Hematopoietic multipotent progenitor cell treated with erythropoietin and hydrocortisone succinate and interleukin-3 and kit ligand, for 8 days (in vitro differentiated cells): ENCODE results near the gene RNF13.
"Not testable (repeated sequence)": the region's sequence is repeated elsewhere in the genome, so short reads cannot be mapped to it uniquely, and the experiment has no call there.

Experiments
- DNase-seq: peaks from one replicate; pipeline ENCODE4 v3.0.0-alpha.2; 2015

RNF13 gene

GRCh38 chr3:149844091-149844490 is 31.1 kb downstream of the RNF13 start:
- DNase-seq: no peak

- no peak for DNase-seq
Observed at GRCh38 chr3:149845570-149846244, 32.7 kb downstream of the RNF13 start.

DNA sequence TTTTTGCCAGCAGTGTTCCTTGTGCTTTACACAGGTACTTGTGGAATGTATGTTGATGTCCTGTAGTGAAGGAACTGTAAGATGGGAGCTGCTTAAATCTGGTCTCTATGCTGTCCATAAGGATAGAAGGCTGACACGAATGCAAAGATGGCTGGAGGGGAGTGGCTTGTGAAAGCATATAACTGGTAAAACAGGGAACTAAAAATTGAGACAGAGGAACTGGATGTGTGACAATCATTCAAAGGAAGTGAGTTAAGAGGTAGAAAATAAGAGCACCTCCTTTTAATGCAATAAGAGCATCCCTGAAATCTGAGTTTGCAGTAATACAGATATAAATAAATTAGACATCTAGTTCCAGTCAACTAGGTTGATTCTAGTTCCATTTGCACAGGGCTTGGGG is 35.2 kb downstream of the RNF13 start:
- no peak for DNase-seq

- DNase-seq: no peak
Observed at GRCh38 chr3:149848688-149849087, 35.7 kb downstream of the RNF13 start.

GRCh38 chr3:149850787-149851584 is 38.0 kb downstream of the RNF13 start:
- peak; percentile 74 for DNase-seq

GRCh38 chr3:149858911-149859310 is 45.9 kb downstream of the RNF13 start:
- DNase-seq: no peak

GRCh38 chr3:149860881-149861280 is 47.9 kb downstream of the RNF13 start:
- DNase-seq: no peak

DNA sequence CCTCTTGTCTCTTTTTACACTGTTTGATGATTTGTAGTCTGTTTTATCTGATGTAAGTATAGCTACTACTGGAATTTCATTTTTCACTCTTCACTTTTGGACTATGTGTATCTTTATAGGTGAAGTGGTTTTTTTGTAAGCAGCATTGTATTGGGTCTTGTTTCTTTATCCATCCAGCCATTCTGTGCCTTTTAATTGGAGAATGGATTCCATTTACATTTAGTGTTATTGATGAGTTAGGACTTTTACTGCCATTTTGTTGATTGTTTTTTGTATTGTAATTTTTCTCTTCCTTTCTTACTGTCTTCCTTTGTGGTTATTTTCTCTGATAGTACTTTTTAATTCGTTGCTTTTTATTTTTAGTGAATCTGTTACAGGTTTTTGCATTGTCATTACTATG is 54.5 kb downstream of the RNF13 start:
- DNase-seq: no peak

- DNase-seq: no peak
Observed at GRCh38 chr3:149871855-149872254, 58.8 kb downstream of the RNF13 start.

- no peak for DNase-seq
Observed at GRCh38 chr3:149872589-149872988, 59.6 kb downstream of the RNF13 start.

GRCh38 chr3:149877668-149878067 is 64.7 kb downstream of the RNF13 start:
- no peak for DNase-seq

- DNase-seq: peak; percentile 60
Observed at GRCh38 chr3:149879872-149880271, 66.9 kb downstream of the RNF13 start.

DNA sequence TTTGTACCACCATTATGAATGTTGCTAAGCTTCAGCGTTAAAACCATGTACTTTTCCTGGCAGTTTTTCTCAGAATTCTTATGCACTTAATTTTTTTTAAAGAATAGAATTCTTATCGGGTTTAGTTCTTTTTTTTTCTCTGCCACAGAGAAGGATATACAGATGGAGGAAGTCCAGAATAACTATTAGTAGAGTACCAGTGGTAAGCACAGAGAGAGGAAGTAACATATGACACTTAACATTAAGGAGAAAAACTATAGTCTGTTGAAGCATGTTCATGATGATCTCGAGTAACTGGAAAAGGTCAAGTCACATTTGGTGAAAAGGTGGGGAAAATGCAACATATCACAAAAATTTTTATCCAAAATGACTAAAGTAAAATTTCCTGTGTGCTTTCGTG is 68.9 kb downstream of the RNF13 start:
- DNase-seq: no peak

DNA sequence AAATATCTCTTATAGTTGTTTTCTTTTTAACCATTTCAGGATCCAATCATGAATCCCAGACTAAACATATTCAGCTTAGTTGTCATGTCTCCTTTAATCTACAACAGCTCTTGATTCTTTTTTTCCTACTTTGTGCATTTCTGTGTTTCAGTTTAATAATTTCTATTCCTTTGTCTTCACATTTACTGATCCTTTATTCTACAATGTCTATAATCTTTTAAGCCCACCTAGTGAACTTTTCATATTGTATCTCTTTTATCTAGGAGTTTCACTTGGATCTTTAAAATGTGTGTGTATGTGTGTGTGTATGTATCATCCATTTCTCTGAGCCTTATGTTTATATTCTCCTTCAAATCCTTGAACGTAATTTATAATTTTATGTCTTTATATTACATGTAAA is 70.1 kb downstream of the RNF13 start:
- no peak for DNase-seq

GRCh38 chr3:149883860-149884259 is 70.8 kb downstream of the RNF13 start:
- DNase-seq: not testable (repeated sequence)

DNA sequence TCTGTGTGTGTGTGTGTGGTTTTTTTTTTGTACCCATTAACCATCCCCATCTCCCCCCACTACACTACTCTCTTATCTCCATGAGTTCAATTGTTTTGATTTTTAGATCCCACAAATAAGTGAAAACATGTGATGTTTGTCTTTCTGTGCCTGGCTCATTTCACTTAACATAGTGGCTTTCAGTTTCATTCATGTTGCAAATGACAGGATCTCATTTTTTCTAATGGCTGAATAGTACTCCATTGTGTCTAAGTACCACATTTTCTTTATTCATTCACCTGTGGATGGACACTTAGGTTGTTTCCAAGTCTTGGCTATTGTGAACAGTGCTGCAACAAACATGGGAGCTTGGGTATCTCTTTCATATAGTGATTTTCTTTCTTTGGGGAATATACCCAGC is 71.8 kb downstream of the RNF13 start:
- DNase-seq: not testable (repeated sequence)

DNA sequence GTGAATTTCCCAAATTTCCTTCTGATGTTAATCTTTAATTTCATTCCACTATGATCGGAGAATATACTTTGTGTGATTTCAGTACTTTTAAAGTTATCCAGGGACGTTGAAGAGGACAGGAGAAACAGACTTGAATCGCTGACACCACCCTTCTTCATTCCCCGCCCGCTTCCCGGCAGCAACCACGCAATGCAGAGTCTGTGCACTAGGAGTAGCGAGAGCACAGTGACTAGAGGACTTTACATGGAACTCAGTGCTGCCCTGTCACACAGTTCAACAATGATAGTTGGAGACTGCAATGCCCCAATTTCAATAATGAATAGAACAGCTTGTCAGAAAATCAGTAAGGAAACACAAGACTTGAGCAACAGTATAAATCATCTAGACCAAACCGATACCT is 73.9 kb downstream of the RNF13 start:
- DNase-seq: no peak

- no peak for DNase-seq
Observed at GRCh38 chr3:149891621-149892020, 78.6 kb downstream of the RNF13 start.

DNA sequence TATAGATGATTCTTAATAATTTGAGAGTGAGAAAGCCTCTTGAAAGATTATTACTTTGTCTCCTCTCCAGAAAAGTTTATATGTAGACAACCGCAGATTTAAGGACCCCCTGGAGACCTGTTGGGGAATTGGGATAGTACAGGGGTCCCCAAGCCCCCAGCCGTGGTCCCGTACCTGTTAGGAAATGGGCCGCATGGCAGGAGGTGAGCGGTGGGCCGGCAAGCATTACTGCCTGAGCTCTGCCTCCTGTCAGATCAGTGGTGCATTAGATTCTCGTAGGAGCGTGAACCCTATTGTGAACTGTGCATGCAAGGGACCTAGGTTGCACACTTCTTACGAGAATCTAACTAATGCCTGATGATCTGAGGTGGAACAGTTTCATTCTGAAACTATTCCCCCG is 79.4 kb downstream of the RNF13 start:
- no peak for DNase-seq

GRCh38 chr3:149894205-149894604 is 81.2 kb downstream of the RNF13 start:
- DNase-seq: no peak

- DNase-seq: no peak
Observed at GRCh38 chr3:149895339-149895738, 82.3 kb downstream of the RNF13 start.

GRCh38 chr3:149895769-149896168 is 82.8 kb downstream of the RNF13 start:
- DNase-seq: no peak

DNA sequence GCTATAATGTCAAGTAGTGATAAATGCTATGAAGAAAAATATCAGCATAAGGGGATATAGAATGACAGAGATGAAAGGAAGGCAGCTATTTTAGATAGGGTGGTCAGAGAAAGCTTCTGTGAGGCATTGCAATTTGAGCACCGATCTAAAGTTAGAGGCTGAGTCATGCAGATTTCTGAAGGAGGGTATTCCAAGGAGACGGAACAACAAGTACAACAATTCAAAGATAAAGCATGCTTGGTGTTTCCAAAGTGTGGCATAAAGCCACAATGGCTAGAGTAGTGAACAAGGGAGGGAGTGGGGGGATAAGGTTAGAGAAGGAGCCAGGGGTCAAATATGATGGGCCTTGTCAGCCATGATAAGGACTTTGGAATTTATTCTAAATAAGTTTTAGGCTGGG is 85.8 kb downstream of the RNF13 start:
- no peak for DNase-seq

DNA sequence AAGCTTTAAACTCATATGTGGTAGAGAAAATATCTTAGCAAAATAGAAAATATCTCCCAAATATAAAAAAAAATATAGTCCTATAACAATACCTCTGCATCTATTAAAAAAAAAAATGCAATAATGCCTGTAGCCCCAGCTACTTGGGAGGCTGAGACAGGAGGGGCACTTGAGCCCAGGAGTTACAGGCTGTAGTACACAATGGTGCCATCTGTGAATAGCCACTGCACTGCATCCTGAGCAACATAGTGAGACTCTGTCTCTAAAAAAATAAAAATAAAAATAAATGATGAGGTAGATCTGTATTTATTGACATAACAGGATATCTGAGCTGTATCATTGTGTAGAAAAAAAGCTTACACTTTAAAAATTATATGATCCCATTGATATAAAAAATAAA is 87.3 kb downstream of the RNF13 start:
- DNase-seq: no peak

DNA sequence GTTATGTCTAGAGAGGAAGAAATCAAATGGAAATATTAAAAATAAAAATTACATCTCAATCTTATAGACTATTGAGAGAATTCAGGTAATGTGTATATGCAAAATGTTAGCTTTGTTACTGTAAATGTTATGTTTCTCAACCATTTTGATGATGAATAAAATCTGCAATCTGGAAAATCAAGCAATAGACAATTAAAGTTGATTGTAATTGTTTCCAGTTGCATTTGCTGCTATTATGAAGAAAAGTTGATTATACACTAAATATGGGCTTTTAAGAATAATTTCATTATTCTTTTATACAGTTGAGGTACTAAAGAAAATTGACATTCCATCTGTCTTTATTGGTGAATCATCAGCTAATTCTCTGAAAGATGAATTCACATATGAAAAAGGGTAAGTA is 88.8 kb downstream of the RNF13 start:
- DNase-seq: no peak
